ENCODE data around the gene HTRA3.

HTRA3 gene

GRCh38 chr4:8282742-8283141, 13.2 kb downstream of the HTRA3 start:
- DNase-seq: no peak

GRCh38 chr4:8283161-8283560, 13.6 kb downstream of the HTRA3 start:
- DNase-seq: no peak

DNA sequence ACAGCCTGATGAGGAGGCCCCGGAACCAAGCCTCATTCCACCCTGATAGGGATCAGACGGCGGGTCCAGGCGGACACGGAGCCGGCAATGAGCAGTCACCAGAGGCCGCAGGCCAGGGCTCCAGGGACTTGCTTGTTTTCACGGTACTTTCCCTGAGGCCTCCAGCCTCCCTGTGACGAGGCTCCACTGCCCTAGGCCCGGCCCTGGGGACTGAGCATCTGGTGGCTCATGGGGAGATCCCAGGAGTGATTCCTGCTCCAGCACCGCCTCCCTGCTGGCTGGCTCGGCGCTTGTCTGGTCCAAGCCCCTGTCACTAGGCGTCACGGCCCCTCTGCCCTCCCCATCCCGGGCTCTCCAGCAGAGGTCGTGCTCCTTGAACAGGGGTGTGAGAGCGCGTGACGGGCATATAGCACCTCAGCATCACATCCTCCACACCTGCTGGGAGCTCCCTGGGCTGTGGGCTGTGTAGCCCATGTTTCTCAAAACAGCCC, 14.1 kb downstream of the HTRA3 start:
- no peak for DNase-seq

DNA sequence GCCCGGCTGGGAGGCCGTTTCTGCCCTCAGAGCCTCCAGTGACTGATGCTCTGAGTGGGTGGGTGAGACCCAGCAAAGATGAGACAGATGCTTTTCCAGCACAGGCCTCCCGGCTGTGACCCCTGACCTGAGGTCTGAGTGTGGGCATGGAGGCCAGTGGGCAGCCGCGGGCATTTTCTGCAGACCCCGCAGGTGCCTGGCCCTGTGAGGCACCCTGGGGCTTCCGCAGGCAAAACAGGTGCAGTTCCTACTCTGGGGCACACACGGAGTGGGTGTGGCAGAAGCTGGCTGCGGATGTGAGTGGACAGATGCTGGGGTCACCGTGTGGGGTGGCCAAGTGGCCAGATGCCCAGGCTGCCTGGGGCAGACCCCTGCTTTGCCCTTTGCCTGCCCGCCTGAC, 14.8 kb downstream of the HTRA3 start:
- no peak for DNase-seq

- DNase-seq: no peak
Observed at GRCh38 chr4:8285143-8285975, 15.8 kb downstream of the HTRA3 start.

GRCh38 chr4:8285976-8286718, 16.6 kb downstream of the HTRA3 start:
- no peak for DNase-seq

DNA sequence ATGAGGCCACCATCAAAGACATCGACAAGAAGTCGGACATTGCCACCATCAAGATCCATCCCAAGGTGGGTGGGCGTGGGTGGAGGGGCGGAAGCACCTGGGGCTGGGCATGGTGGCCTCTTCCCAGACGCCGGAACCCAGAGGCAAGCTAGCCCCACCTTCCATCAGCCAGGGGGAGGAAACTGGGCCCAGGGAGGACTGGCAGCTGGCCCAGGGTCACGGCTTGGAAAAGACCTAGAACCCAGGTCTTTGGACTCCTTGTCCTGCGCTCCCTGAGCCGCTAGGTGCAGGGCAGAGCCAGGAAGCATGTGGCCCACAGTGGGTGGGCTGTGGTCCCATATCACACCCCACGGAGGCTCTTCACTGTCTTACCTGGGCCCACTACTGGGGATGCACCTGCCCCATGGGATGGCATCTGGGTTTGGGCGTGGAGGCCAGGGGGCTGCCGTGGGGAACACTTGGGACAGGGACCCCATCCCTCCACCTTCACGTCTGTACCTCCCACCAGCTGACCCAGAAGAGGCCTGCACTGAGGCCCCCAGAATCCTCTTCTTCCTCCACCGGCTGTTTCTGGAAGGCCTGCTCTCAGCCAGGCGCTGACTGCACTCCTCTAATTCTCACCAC, 17.3 kb downstream of the HTRA3 start:
- no peak for DNase-seq

DNA sequence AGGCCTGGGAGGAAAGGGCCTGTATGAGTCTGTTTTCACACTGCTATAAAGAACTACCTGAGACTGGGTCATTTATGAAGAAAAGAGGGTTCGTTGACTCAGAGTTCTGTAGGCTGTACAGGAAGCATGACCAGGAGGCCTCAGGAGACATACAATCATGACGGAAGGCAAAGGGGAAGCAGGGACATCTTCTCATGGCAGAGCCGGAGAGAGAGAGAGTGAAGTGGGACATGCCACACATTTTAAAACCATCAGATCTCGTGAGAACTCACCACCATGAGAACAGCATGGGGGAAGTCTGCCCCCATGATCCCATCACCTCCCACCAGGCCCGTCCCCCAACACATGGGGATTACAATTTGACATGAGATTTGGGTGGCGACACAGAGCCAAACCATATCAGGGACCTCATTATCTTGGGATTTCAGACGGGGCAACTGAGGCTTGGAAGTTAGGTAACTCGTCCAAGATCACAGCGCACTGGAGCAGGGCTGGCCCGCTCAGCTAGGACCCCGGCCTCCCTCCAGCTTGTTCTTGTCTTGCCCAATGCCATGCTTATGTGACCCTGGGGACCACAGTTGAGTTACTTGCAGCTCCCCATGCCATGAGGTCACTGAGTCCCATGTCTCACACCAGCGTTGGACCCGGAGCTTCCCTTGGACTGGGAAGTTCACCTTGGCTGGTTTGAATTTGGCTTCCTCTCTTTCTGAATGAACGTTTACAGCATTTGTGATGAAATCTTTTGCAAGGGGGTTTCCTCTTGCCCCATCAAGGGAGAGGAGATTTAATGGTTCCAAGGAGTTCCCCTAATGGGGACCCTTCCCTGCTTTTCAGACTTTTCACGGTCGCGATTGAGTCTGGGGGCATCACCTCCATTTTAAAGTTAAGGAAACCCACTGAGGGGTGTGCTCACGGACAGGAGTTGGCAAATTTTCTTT, 18.1 kb downstream of the HTRA3 start:
- no peak for DNase-seq

DNA sequence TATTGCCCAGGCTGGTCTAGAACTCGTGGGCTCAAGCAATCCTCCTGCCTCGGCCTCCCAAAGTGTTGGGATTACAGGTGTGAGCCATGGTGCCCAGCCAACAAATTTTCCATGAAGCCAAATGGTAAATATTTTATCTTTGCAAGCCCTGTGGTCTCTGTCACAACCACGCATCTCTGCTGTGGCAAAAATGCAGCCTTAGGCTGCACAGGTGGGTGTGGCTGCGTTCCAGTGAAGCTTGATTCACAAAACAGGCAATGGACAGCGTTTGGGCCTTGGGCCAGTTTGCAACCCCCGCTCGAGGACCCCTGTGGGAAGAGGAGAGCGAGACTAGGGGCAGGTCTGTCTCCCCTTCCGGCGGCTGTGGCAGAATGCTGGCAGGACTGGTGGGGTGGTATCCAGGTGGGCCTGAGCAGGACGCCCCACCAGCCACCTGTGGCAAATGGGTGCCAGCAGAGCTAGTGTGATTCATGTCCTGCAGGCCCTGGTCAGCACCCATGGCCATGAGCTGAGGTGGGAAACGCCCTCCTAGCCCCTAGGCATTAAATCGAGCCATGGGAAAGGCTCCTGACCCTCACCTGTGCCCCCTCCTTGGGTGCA, 19.7 kb downstream of the HTRA3 start:
- no peak for DNase-seq

- no peak for DNase-seq
Observed at GRCh38 chr4:8289956-8290700, 20.6 kb downstream of the HTRA3 start.

DNA sequence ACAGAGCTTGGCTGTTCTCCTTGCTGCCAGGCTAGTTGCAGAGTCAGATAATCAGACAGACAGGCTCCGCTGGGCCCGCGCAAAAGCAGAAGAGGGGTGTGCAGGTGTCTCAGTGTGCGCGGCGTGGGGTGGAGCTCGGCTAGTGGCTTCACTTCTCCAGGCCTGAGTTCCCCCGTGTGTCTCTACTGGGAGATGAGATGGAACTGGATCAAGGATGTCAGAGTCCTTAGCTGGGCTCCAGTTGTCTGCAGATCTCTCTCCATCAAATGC, 21.1 kb downstream of the HTRA3 start:
- DNase-seq: no peak

GRCh38 chr4:8291036-8291682, 21.6 kb downstream of the HTRA3 start:
- no peak for DNase-seq

DNA sequence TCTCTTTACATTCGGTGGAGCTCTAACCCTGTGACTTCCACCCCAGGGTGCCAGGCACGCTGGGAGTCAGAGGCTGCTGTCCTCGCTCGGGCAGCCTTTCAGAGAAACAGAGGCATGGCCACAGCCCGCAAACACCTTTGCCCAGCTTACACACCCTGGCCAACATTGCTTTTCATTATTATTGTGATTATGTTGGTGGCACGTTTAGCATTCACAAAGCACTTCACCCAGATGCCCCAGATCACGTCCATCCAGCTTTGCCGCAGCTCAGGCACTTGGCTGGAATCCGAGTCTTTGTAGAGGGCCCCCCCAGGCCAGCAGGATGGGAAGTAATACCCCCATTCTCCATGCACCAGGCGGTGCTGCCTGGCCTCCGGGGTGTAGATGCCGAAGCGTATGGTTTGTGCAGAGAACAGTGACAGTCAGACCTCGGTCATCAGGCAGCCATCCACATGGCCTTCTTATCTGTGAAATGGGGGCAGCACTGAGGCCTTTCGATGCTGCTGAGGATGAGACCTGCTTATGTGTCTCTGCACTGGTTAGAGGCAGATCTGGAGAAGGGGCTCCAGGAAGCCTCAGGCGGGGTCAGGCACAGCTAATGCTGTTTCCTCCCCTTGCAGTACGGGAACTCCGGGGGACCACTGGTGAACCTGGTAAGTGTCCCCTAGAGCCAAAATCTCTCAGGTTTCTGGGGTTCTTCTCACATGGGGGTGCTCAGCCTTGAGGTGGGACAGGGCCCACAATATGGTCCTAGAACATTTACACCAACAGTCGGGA, 22.3 kb downstream of the HTRA3 start:
- DNase-seq: no peak

DNA sequence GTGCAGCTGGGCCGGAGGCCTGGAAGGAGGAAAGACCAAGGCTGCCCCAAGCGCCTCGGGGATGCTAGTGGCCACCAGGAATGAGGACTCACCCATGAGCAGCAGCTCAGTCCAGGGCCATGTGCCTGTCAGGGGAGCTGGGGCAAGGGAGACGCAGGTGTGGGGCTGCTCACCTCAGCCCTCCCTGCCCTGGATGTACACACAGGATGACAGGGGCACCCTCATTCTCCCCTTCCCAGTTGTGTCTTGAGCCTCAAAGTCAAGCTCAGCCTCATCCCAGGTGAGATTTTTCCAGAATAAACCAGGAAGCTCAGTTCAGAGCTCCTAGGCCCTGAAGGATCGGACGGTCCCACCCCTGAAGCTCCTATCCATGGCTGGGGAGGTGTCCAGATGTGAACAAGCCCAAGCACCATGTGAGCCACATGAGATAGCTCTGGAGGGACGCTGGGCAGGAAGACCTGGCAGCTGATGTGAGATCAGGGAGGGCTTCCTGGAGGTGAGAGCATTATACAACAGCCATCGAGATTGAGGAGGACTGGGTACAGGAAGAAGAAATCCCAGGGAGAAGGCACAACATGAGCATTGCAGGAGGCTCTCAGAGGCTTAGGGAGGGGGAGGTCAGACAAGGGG, 23.0 kb downstream of the HTRA3 start:
- no peak for DNase-seq

GRCh38 chr4:8293131-8293975, 23.8 kb downstream of the HTRA3 start:
- no peak for DNase-seq

- DNase-seq: no peak
Observed at GRCh38 chr4:8294036-8294435, 24.5 kb downstream of the HTRA3 start.

- no peak for DNase-seq
Observed at GRCh38 chr4:8294775-8295174, 25.2 kb downstream of the HTRA3 start.

DNA sequence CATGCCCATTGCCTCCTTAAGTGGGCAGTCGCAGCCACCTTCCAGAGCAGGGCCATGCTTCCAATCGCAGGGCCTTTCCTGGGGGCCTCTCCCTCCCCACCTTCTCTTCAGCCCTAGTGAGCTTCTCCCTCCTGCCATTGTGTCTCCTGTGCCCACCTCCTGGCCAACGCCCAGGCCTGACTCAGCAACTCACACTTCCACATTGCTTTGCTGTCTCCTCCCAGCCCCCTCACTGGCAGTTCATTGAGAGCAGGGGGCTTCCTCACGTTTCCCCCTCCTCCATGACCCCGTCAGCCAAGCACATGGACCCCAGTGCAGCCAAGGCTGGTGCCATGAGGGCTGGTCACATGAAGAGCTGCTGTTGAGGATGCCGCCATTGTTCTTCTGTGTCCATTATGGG, 25.9 kb downstream of the HTRA3 start:
- no peak for DNase-seq

DNA sequence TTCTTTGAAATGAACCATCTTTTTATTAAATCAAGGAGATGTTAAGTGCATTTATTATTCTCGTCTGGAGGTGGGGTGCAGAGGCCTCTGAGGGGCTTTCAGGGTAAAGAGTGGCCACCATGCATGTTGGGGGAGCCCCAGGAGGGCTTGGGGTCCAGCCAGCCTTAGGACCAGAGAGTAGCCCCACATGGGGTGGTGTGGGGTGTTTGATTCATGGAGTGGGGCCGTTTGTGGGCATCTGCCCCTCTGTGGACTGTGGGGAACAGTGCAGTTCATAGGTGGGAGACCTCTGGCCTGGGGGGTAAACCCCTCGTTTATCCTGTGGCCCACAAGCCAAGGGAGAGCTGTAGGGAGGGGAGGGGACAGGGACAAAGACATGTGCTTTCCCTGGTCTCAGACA, 26.9 kb downstream of the HTRA3 start:
- no peak for DNase-seq

Measured in stimulated activated CD4-positive, alpha-beta T cell treated with anti-CD3 and anti-CD28 coated beads, Interleukin-4, amount 100 ng/mL, for 1 hour (primary cell).